Ishikawa (cell line): ENCODE measurements around the gene ZDHHC24.

Experiments used
- EGR1 ChIP-seq: IDR thresholded peaks from 2 replicates; pipeline ENCODE4 v1.6.1; 2012
- EP300 ChIP-seq: IDR thresholded peaks from 2 replicates; pipeline ENCODE4 v1.6.1; 2012; ENCODE audit warnings: borderline replicate concordance
- MAX ChIP-seq: IDR thresholded peaks from 2 replicates; pipeline ENCODE4 v1.6.1; 2012
- NFIC ChIP-seq: IDR thresholded peaks from 2 replicates; pipeline ENCODE4 v1.6.1; 2012
- RAD21 ChIP-seq: IDR thresholded peaks from 2 replicates; pipeline ENCODE4 v1.6.1; 2012; ENCODE audit warnings: low read depth
- TCF12 ChIP-seq: IDR thresholded peaks from 2 replicates; pipeline ENCODE4 v1.6.1; 2012; ENCODE audit warnings: low read depth
- TEAD4 ChIP-seq: IDR thresholded peaks from 2 replicates; pipeline ENCODE4 v1.6.1; 2012
- USF1 ChIP-seq: IDR thresholded peaks from 2 replicates; pipeline ENCODE4 v1.6.1; 2012
- ZBTB7A ChIP-seq: IDR thresholded peaks from 2 replicates; pipeline ENCODE4 v1.6.1; 2012; ENCODE audit warnings: low read depth

- TF ChIP-seq MAX = no peak
- no peak for TF ChIP-seq EP300
- TF ChIP-seq TEAD4 = no peak
- TF ChIP-seq USF1 = no peak
- TF ChIP-seq TCF12 = no peak
- no peak for TF ChIP-seq NFIC
- no peak for TF ChIP-seq EGR1
- TF ChIP-seq RAD21 = no peak
- TF ChIP-seq ZBTB7A = no peak
Observed at GRCh38 chr11:66559866-66560676, 14.2 kb upstream of the ZDHHC24 start.
